ENCODE results near the gene FOXB2.
"Not testable (repeated sequence)": the region's sequence is repeated elsewhere in the genome, so short reads cannot be mapped to it uniquely, and the experiment has no call there.

The FOXB2 gene

DNA sequence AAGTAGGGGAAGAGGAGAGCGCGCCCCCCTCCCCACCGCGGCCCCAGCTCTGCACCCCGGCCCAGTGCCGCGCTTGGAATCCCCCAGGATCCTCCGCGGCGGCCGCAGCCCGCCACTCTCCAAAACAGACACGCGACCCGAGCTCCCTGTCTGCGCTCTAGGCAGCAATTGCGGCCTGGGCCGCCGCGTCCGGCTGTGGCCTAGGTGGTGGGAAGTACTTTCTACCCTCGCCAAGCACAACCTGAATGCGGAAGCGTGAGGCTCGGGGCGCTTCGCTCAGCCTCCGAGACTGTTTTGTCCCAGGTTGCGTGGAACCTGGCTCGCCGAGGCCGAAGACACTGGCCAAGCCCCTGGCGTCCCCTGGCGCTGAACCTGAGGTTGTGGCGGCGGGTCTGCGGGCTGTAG, 3.3 kb upstream of the FOXB2 start:
- no peak for DNase-seq (ENCODE audit: low read depth, low spot score)

DNA sequence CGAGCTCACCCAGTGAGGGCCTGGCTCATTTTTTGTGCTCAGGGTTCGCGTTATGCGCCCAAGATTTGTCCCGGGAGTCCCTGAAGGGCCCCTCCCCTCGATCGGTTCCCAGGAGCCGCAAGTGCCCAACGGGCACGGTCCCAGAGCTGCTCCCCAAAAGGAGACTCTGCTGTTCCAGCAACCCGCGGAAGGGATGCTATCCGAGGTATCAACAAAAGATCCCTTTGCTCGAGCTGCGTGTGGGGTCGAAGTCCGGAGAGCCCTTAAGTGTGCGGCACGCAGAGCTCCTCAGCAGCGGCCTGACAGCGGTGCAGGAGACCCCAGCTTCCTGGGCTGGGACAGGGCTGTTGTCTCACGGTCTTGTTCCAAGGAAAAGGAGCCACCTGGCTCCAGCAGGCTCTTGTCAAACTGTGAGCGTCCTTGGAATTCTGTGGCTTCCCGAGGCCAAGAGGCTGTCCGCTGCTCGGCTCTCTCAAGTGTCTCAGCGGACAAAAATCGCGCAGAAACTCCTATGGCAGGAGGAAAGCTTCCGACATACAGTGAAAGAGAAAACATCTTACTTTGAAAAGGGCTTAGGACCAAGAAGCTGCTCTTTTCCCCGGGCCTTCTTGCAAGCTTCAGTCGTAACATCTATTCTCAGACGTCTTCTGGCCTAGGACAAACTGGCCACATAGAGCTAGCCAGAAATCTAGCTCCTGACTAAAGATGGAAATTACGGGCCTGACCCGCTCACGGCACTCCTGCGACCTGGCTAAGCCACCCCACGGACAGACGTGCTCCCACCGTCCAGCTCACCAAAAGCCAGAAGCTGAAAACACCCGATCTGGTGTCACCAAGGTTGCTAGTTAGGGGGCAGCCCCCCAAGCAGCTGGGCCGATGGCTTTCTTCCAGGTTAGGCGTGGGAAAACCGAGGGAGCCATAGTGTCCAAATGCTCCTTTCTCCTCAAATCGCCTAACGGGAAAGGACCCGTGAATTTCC, 2.6 kb upstream of the FOXB2 start:
- no peak for DNase-seq (ENCODE audit: low read depth, low spot score)

DNA sequence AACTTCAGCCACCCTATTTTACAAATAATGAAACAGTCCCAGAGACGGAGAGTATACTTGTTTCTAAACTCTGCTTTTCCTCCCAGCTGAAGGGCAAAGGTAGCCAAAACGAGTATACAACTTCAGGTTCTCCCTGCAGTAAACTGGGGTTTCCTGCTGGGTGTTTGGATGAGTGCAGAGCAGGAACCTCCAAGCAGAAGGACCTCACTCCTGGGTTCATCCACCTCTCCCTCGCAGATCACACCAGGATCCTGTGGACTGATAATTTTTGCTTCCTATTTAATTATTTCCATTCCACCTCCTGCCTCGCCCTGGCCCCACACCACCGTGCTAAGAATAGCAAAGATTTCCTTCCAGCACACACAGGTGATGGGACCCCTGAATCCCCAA, 2.0 kb upstream of the FOXB2 start:
- no peak for DNase-seq (ENCODE audit: low read depth, low spot score)

DNA sequence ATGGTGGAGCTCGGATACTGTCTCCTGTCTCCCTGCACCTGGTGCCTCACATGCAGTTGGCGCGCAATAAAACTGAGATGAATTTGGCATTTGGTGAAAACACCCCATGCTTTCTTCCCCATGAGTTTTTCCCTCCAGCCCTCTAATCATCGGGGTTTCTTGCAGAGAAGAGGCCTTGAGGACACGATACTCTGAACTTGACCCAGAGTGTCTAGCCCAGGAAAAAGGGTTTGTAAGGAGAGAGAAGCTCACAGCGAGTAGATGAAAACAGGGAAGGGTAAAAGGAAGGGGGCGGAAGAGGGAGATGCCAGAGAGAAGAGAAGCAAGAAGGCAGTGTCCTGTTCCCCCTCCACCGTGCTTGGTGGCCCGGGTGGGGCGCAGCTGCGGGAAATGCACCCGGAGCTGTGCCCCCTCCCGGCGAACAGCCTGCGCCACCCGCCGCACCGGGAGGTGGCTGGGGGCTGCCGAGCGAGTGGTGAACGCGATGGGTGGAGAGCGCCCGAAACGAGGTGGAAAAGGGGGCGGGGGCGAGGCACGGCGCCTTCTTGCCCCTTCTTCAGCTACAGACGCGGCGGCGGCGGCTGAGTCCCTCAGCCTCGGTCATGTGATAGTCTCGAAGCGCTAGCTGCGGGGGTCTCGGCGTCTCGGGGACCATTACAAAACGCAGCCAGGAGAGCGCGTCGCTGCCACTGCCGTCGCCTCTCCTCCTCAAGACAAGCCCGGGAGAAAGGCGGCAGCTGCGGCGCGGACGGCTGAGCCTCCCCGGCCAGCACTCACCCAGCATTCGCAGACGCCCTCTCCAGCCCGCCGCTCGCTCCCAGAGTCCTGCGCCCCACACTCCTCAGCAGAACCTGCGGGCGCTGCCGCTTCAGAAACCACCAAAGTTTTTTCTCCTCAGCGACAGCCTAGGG, 1.1 kb upstream of the FOXB2 start:
- DNase-seq (ENCODE audit: low read depth, low spot score), result no peak

DNA sequence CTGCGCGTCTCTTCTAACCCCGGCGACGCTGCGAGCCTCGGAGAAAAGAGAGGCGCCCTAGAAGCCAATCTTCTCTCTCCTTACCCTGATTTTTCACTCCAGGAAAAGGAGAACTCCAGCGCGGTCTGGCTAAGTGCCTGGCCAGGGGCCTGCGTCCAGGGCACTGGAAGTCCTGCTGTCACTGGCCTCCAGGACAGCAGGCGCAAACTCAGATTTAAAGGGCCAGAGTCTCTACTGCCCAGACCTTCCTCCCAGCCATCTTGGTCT, 553 bp upstream of the FOXB2 start:
- no peak for DNase-seq (ENCODE audit: low read depth, low spot score)

DNA sequence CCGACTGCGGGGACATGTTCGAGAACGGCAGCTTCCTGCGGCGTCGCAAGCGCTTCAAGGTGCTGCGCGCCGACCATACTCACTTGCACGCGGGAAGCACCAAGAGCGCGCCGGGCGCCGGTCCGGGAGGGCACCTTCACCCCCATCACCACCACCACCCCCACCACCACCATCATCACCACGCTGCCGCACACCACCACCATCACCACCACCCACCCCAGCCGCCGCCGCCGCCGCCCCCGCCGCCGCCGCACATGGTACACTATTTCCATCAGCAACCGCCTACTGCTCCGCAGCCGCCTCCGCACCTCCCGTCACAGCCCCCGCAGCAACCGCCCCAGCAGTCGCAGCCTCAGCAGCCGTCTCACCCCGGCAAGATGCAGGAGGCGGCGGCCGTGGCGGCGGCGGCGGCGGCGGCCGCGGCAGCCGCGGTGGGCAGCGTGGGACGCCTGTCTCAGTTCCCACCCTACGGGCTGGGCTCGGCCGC, 514 bp downstream of the FOXB2 start:
- no peak for DNase-seq (ENCODE audit: low read depth, low spot score)

DNA sequence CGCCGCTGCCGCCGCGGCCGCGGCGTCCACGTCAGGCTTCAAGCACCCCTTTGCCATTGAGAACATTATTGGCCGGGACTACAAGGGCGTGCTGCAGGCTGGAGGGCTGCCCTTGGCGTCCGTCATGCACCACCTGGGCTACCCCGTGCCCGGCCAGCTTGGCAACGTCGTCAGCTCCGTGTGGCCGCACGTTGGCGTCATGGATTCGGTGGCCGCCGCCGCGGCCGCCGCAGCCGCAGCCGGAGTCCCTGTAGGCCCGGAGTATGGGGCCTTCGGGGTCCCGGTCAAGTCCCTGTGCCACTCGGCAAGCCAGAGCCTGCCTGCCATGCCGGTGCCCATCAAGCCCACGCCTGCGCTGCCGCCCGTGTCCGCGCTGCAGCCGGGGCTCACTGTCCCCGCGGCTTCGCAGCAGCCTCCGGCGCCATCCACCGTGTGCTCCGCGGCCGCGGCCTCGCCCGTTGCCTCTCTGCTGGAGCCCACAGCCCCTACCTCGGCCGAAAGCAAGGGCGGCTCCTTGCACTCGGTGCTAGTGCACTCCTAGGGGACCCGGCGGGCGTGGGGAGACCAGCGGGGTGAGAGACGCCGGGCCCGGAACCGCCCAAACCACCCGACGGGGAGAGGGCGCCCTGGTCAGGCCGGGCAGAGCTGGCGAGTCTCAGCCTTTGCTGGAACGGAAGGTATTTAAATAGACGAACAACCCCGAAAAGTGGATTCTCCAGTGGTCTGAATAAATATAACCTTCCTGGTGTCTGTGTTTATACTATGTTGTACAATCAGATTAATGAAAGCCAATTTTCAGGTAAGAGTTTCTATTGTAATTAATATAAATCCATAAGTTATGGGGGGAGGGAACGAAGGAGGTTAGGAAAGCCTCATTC, 1.2 kb downstream of the FOXB2 start:
- DNase-seq (ENCODE audit: low read depth, low spot score), result no peak

DNA sequence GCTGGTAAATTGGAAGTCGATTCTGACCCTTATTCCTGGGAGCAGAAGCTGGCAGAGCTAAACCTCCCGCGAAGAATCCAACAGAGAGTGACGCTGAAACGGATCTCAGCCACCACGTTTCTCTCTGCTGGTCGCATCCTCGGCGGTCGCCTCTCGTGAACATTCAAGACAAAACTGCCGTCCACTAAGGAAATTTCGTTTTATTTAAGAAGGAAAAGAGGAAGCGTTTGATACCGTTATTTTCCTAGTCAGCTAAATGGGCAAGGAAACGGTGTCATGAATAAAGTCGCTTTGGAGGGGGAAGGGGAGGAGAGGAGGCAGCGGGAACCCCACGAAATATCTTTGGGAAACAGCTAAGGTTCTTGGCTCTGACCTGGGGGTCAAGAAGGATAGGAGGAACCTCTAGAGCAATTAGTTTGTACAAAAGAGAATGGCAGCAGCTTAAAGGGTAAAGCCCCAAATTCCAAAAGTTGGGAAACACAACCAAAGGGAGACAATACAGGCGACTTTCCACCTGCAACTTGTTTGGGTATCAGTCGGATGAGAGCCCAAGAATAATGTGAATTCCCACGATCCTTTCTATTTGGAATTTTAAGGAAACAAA, 1.9 kb downstream of the FOXB2 start:
- no peak for DNase-seq (ENCODE audit: low read depth, low spot score)

DNA sequence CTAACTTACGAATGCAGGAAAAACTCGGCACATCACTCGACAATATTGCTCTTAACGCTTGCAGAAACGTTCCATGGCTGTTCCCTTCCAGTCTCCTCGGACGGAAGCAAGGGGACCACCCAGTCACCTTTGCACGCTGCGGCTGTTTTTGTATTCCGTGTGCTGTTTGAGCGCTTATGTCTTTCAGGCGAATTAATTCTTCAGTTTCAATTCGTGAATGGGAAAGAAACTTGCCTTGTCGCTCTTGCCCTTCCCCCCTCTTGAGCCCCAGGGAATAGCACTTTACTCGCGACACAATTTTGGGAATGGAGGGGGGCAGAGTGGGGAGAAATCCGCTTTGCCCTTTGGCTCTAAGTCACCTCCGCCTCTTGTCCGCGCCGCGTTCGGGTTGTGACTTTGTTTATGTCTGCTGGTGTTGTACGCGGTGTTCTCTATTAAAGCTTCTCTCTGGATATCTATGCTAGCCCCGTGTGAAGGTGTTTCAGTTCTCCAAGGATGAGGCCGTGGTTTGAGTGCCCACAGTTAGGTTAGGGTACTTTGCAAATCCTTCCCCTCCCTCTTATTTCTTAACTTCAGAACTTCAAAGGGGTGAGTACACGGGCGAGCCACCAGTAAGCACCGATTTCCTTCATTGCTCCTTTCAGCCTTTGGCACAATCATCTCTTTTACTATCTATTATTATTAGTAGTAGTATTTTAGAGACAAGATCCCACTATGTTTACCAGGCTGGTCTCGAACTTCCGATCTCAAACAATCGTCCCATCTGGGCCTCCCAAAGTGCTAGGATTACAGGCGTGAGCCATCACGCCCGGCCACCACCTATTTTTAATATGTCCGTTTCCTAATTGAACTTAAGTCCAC, 2.7 kb downstream of the FOXB2 start:
- DNase-seq (ENCODE audit: low read depth, low spot score), result no peak

DNA sequence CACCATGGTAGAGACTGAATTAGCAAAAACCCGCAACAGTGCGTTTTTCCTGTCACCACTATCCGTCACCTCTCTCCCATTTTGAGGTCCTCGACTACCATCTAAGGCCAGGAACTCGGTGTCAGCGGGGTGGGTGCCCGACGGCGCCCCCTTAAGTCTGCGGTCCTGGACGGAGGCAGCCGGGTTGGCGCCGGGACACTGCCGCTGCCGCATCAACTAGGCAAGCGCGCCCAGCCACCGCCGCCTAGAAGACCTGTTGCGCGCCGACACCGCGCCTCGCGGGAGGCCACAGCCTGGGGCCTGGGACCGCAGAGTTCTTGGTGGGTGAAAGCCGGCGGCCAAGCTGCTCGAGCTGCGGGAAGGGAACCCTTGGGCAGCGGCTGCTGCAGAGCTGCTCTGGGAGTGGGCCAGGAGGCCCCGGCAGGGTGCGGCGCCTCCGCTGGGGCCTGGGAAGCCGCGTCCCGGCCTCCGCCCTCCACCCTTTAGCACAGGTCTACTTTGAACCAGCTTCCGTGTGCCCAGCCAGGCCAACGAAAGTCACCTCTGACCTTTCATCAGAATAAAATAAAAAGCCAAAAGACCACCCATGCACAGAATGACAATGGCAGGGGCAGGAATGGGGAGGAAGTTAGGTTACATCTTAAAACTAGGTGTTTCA, 3.5 kb downstream of the FOXB2 start:
- no peak for DNase-seq (ENCODE audit: low read depth, low spot score)

DNA sequence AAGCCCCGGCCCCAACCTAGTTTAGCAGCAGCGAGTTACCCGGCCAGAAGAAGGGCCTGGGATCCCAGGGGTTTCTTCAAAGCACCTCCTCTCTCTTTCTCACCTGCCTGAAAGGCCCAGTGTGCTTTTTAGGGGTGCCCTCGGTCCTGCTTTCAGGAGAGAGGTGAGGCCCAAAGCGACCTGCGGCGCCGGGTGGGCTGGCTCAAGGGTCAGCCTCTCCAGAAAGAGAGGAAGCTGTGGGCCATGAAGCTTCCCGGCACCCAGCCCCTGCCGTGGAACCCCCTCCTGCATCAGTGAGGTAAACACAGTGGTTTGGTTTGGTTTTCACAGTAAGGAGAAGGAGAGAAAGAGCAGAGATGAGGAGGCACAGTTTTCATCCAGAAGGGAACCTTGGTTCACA, 4.3 kb downstream of the FOXB2 start:
- DNase-seq (ENCODE audit: low read depth, low spot score), result no peak

DNA sequence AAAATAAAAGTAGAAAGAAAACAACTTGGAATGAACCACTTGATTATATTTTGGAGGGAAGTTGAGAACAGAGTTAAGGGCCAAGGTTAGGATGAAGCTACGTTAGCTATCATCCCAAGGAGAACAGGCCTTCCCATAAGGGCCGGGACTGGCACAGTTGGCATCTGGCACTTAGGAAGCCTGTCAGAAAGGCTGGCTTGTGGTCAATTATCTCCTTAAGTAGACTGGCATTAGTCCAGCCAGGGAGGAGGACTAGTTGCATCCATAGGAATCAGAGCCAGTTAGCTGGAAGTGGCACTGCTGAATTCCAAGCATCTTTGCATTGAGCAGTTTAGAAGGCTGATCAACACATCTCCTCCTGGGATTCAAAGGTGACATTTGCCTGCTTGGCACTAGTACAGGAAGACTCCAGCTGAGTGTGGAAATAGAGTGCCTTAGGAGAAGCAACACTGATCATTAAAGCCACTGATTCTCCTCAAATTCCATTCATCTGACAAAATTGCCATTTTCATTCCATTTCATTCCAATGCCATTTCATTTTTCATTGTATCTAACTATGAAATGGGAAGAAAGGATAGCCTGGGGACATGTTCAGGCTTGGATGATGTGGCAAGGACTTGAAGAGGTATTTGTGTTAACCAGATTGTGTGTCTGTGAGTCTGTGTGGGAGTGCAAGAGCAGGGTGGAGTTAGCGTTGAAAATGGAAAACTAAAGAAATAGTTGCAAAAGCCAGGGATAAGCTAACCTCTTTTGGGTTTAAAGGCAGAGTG, 5.5 kb downstream of the FOXB2 start:
- DNase-seq (ENCODE audit: low read depth, low spot score), result no peak

DNA sequence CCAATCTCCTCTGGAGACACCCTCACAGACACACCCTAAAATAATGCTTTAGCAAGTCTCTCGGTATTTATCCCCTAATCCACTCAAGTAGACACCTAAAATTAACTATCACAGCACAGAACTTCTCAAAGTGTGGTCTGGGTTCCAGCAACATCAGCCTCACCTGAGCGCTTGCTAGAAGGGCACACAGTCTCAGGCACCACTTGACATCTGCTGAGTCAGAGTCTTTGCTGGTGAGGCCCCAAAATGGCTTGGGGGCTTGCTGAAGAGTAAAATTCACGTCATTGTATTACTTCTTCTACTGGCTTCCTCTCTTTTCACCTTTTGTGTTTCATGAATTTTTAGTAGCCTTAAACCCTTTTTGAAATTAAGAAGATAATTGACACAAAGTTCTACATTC, 9.0 kb downstream of the FOXB2 start:
- no peak for DNase-seq (ENCODE audit: low read depth, low spot score)

DNA sequence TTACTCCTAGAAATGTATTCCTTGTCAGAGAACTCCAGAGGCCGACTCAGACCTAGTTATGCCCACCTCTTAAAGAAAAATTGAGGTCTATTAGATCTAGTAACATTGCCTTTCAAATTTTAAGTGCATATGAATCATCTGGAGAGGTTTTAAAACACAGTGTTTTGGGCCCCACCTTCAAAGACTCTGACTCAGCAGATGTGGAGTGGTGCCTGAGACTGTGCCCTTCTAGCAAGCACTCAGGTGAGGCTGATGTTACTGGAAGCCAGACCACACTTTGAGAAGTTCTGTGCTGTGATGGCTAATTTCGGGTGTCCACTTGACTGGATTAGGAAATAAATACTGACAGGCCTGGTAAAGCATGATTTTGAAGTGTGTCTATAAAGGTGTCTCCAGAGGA, 10.6 kb downstream of the FOXB2 start:
- DNase-seq (ENCODE audit: low read depth, low spot score), result no peak

DNA sequence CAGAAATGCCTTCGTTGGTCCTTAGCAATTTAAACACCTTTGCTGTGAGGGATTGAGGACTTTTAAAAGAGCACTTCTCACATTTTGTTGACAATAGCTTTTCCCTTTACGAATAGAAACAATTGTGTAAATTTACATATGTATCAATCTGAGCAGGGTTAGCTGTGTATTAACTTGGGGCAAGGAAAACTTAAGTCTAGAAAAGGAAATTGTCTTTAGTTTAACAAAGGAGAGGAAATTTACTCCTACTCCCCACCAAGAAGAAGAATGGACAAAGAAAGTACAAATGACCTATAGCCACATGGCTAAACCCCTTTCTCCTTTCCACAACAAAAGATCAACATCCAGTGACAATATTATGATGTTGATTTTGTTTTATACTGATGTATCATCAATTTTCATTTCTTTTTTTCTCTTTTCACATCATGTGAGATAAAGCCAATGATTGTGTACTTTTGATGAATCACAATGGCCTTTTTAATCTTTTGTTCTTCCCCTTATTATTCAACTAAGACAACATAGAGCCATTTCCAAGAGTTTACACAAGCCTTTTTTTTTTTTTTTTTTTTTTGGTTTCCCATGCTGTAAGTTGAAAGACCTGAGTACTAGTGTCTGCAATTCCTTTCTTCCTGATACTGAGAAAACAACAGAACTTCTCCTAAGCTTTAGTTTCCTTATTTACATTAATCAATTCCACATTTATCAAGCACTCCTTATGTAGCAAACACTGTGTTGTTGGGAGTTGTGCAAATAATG, 19.0 kb downstream of the FOXB2 start:
- DNase-seq (ENCODE audit: low read depth, low spot score), result peak; percentile 85

DNA sequence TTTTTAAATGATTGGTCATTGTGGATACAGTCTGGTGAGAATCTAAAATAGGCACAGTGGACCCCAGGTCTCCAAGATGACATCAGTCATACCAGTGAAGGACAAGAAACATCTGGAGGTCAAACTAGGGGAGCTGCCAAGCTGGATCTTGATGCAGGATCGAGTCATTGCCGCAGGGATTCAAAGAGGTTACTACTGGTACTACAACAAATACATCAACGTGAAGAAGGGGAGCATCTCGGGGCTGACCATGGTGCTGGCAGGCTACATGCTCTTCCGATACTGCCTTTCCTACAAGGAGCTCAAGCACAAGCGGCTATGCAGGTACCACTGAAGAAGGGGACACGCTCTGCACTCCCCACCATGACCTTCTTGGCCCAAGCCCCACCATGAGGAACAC, 20.9 kb downstream of the FOXB2 start:
- no peak for DNase-seq (ENCODE audit: low read depth, low spot score)

DNA sequence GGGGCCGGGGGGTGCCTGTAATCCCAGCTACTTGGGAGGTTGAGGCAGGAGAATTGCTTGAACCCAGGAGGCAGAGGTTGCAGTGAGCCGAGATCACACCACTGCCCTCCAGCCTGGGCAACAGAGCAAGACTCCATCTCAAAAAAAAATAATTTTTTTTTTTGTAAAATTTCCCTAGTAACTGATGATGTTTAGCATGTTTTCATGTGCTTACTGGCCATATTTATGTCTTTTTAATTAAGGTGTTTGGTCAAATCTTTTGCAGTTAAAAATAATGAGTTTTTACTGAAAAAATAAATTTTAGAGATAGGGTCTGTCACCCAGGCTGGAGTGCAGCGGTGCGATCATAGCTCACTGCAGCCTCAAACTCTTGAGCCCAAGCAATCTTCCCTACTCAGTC, 24.3 kb downstream of the FOXB2 start:
- DNase-seq (ENCODE audit: low read depth, low spot score), result not testable (repeated sequence)

DNA sequence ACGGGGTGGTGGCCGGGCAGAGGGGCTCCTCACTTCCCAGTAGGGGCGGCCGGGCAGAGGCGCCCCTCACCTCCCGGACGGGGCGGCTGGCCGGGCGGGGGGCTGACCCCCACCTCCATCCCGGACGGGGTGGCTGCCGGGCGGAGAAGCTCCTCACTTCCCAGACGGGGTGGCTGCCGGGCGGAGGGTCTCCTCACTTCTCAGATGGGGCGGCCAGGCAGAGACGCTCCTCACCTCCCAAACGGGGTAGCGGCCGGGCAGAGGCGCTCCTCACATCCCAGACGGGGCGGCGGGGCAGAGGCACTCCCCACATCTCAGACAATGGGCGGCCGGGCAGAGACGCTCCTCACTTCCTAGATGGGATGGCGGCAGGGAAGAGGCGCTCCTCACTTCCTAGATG, 41.2 kb downstream of the FOXB2 start:
- not testable (repeated sequence) for DNase-seq (ENCODE audit: low read depth, low spot score)
